HepG2 (cell line): ENCODE measurements around the gene JAG1. TPM values are rescaled to one million over a fixed set of nuclear protein-coding genes. Genes with fewer than 3 reads are reported as not detected.
A peak's percentile ranks its signal among the peaks of the same experiment; 100 is the strongest.

Experiments used
- ATAC-seq: fragments of 200-7000 bp; cut with Tn5 transposase; 3 replicates; pipeline ENCODE4 v1.9.1; 2020; ENCODE audit warnings: mild to moderate bottlenecking, moderate library complexity
- BruUV-seq: library from RNA; stranded (reverse); fragments of 400-500 nt; replicated peaks from 2 replicates; lab custom pipeline; 2021; lab: Mats Ljungman, UMichigan
- CTCF ChIA-PET: fragments of 300-600 bp; formaldehyde crosslinking; extraction: SDS; loops from one replicate; lab custom pipeline; 2021; ENCODE audit warnings: low total read pairs, inconsistent platforms, low intra/inter-chr PET ratio; lab: Yijun Ruan, JAX
- POLR2A ChIA-PET: fragments of 350-600 bp; sonication (Branson Sonifier 250); formaldehyde crosslinking; loops from one replicate; lab custom pipeline; 2020; ENCODE audit warnings: antibody characterized with exemption, inconsistent platforms; lab: Yijun Ruan, JAX
- DNase-seq: peaks from one replicate; pipeline ENCODE4 v3.0.0-alpha.2; 2015; ENCODE audit warnings: low spot score
- FAIRE-seq: peaks from 3 replicates; lab custom pipeline; 2011; peaks lifted over from hg19 to GRCh38; lab: Jason Lieb, UNC
- H2AFZ ChIP-seq: one replicate; pipeline ENCODE4 v1.6.1; 2011; ENCODE audit warnings: low read length, inconsistent platforms
- H3K27ac ChIP-seq: fragments of 300-600 bp; 3 replicates; pipeline ENCODE4 v1.8.0; 2011; ENCODE audit warnings: mixed run types, mild to moderate bottlenecking, mixed read lengths, low read length, inconsistent platforms; ENCODE audit not compliant: insufficient read depth; ENCODE audit errors: extremely low read length
- H3K27me3 ChIP-seq, 2 experiments: fragments of 200-600 bp in 1 of 2; 2 replicates in 1 of 2; 3 replicates in 1 of 2; pipeline versions ENCODE4 v1.6.0 to v1.8.0; 2011; ENCODE audit warnings: low read length in 2 of 2, mild to moderate bottlenecking in 2 of 2, moderate library complexity in 2 of 2, inconsistent platforms in 1 of 2; ENCODE audit not compliant: insufficient read depth in 2 of 2, control insufficient read depth in 1 of 2
- H3K36me3 ChIP-seq, 2 experiments: fragments of 200-600 bp in 1 of 2; replicated peaks in 1 of 2; 2 replicates in 1 of 2; 3 replicates in 1 of 2; pipeline versions ENCODE4 v1.5.1 to v1.8.0; 2011; ENCODE audit warnings: low read length in 2 of 2, inconsistent platforms in 1 of 2; ENCODE audit not compliant: insufficient read depth in 2 of 2, control insufficient read depth in 1 of 2
- H3K4me1 ChIP-seq: 2 replicates; pipeline ENCODE4 v1.5.1; 2012; ENCODE audit warnings: low read length, inconsistent platforms; ENCODE audit not compliant: insufficient read depth
- H3K4me2 ChIP-seq: 2 replicates; pipeline ENCODE4 v1.6.0; 2011; ENCODE audit warnings: low read depth, low read length, inconsistent platforms
- H3K4me3 ChIP-seq, 3 experiments: fragments of 200-600 bp in 1 of 3; sonication (generic), shearing (Covaris generic) in 1 of 3; replicated peaks in 1 of 3; 2 replicates each; pipeline ENCODE4 v1.5.1; 2011 to 2016; ENCODE audit warnings: low read length in 3 of 3, inconsistent platforms in 2 of 3, low read depth in 2 of 3, mild to moderate bottlenecking in 2 of 3, control low read depth in 1 of 3, mixed read lengths in 1 of 3; ENCODE audit not compliant: insufficient read depth in 1 of 3
- H3K79me2 ChIP-seq: one replicate; pipeline ENCODE4 v1.6.1; 2011; ENCODE audit warnings: low read length, inconsistent platforms; ENCODE audit not compliant: insufficient read depth
- H3K9ac ChIP-seq: 2 replicates; pipeline ENCODE4 v1.6.0; 2011; ENCODE audit warnings: mild to moderate bottlenecking, low read depth, low read length, inconsistent platforms; ENCODE audit not compliant: insufficient read depth
- H3K9me3 ChIP-seq: 2 replicates; pipeline ENCODE4 v1.5.1; 2012; ENCODE audit warnings: mild to moderate bottlenecking, low read length
- H4K20me1 ChIP-seq: 2 replicates; pipeline ENCODE4 v1.6.0; 2011; ENCODE audit warnings: inconsistent platforms, mild to moderate bottlenecking, low read length, moderate library complexity; ENCODE audit not compliant: insufficient read depth
- AGO2 ChIP-seq: fragments of 200-400 bp; formaldehyde crosslinking; optimal IDR thresholded peaks from 2 replicates; pipeline ENCODE3; 2017; ENCODE audit warnings: mild to moderate bottlenecking, low read depth, low read length, moderate library complexity
- ISX ChIP-seq: sonication (generic); formaldehyde crosslinking; conservative IDR thresholded peaks from 2 replicates; pipeline ENCODE4 v1.5.0; 2020; ENCODE audit warnings: missing genetic modification reagents
- KDM2A ChIP-seq: sonication (generic); formaldehyde crosslinking; IDR thresholded peaks from 2 replicates; pipeline ENCODE4 v1.4.0; 2020; ENCODE audit warnings: low read depth, missing genetic modification reagents, borderline replicate concordance
- POGZ ChIP-seq: sonication (generic); formaldehyde crosslinking; IDR thresholded peaks from 2 replicates; pipeline ENCODE4 v1.4.0; 2020; ENCODE audit warnings: mild to moderate bottlenecking, missing genetic modification reagents
- ZNF430 ChIP-seq: sonication (generic); formaldehyde crosslinking; IDR thresholded peaks from 2 replicates; pipeline ENCODE4 v1.9.0; 2021; ENCODE audit warnings: mild to moderate bottlenecking, missing genetic modification reagents
- WGBS: methylation state at CpG from one replicate; pipeline ENCODE4 v1.1.6; 2017; ENCODE audit warnings: low lambda C conversion rate; 5-methylcytosine and 5-hydroxymethylcytosine counted together
- in situ Hi-C: cut with HindIII; loops from 2 replicates; pipeline ENCODE4 v1.10.0; 2017; ENCODE audit warnings: low pct_unique_long_range_greater_than_20kb; ENCODE audit not compliant: extremely low pct_ligation_motif_present
- intact Hi-C: fragments of 100-400 bp; cut with micrococcal nuclease; formaldehyde crosslinking; loops from one replicate; pipeline ENCODE4 v1.10.0; 2022; ENCODE audit not compliant: unreplicated experiment
- polyA plus RNA-seq, 8 experiments: library from polyadenylated mRNA; depleted of rRNA in 3 of 8; stranded (reverse) in 7 of 8; unstranded in 1 of 8; fragments of >200 nt; fragmentation: Illumina TruSeq in 4 of 8; extraction: Trizol in 4 of 8; gene quantifications; 2 replicates each; pipeline versions ENCODE4 v1.2.1 to v1.2.3, GENCODE V29; 2011 to 2016; ENCODE audit warnings: low read depth in 4 of 8, missing spikeins in 1 of 8, mixed read lengths in 1 of 8; ENCODE audit not compliant: insufficient read depth in 1 of 8
- total RNA-seq, 5 experiments: library from RNA; depleted of rRNA; stranded (reverse); fragments of >200 nt; fragmentation: Illumina TruSeq; extraction: Trizol; gene quantifications; 2 replicates each; pipeline ENCODE4 v1.2.3, GENCODE V29; 2016; ENCODE audit warnings: low read depth in 1 of 5

JAG1 gene
- total and polyA plus RNA-seq, 2 of the 13 experiments (the other 11 are each of a cell fraction or from before 2014, with no cell fraction given), result 47.1 to 56.3 TPM

DNA sequence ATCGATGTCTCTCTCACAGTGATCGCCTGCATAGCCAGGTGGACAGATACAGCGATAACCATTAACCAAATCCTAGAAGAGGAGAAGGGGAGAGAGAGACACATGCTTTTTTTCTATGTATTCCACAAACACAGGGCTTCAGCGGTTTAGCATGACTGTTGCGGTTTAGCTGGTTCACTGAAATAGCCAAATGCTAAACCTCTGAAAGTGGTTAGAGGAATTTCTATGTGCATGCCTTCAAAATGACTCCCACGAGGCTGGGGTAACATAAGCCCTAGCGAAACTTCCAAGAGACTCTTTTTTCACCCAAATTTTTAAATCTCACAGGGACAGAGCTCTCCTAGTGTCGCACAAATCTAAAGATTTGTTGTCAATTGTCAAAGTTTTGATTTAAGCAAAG is 25.1 kb downstream of the JAG1 start:
- POLR2A ChIA-PET, result interaction anchor here (1.3 kb wide), 1 partner anchor 23 kb away, joined by 4 read pairs; no protein-coding TSS in a partner anchor

DNA sequence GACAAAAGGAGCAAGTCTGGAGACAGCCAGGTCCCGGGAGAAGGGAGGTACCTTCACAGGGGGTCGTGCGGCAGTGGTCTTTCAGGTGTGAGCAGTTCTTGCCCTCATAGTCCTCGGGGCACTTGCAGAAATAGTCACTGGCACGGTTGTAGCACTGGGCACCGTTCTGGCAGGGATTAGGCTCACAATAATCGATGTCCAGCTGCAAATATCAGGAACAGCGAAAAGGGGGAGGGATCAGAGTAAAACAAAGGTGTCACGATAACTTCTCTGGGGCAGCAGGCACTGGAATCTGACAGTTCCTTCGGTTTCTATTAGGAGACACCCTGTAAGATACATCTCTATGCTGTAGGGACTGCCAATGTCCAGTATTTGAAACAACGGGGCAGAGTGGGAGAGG is 25.9 kb downstream of the JAG1 start:
- H3K27ac ChIP-seq, result no peak overlapping the region
- POLR2A ChIA-PET, result no interaction called here

More for the DNA sequence above, 25.1 kb downstream of the JAG1 start:
- H3K79me2 ChIP-seq, result no peaks in the 10 kb centered on the region
- no peak overlapping the region for H3K27ac ChIP-seq
- TF ChIP-seq POGZ (CRISPR knock-in tag) (no peak), AGO2 (peak; percentile 45)
- TF ChIP-seq, all 625 proteins: peak for 1
- WGBS, result 97% methylated on average over 8 of the region's 8 CpGs
- Histone ChIP-seq H3K9ac (no peak overlapping the region), H3K4me1 (peaks cover 19% of the 10 kb centered on the region), H3K36me3 (peaks cover 86 to 95% of the 10 kb centered on the region in 2 experiments), H3K9me3 (no peaks in the 10 kb centered on the region), H3K4me3 (no peak overlapping the region), H2AFZ (no peak overlapping the region), H3K27me3 (no peaks in the 10 kb centered on the region), H3K4me2 (no peak overlapping the region), H4K20me1 (no peaks in the 10 kb centered on the region)
- intact Hi-C loops (no loop called here), in situ Hi-C loops (loop anchor here (10.0 kb wide), 1 partner anchor 214 kb away; the partner anchor contains the start of genes MKKS and SLX4IP)
- CTCF ChIA-PET, result no interaction called here
- no TSS peak for BruUV-seq
- ATAC-seq (no peak), FAIRE-seq (no peak), DNase-seq (no peak)

More for the DNA sequence above, 25.9 kb downstream of the JAG1 start:
- no peaks in the 10 kb centered on the region for H3K79me2 ChIP-seq
- no peak overlapping the region for H3K4me2 ChIP-seq
- no TSS peak for BruUV-seq
- no peak overlapping the region for H3K9ac ChIP-seq
- 97% methylated on average over 11 of the region's 11 CpGs for WGBS
- H2AFZ ChIP-seq, result no peak overlapping the region
- no peak overlapping the region for H3K4me3 ChIP-seq
- no peaks in the 10 kb centered on the region for H3K27me3 ChIP-seq
- CTCF ChIA-PET, result interaction anchor here (2.0 kb wide), 1 partner anchor 95 kb away, joined by 17 read pairs; no protein-coding TSS in a partner anchor
- ATAC-seq (no peak), FAIRE-seq (no peak), DNase-seq (no peak)
- TF ChIP-seq KDM2A (CRISPR knock-in tag) (0 out of 2 replicates have a peak, but pooled peaks have one; percentile 19), ZNF430 (no peak), ISX (no peak)
- in situ Hi-C loops, result loop anchor here (10.0 kb wide), 1 partner anchor 213 kb away; the partner anchor contains the start of genes MKKS and SLX4IP
- no peaks in the 10 kb centered on the region for H4K20me1 ChIP-seq
- H3K9me3 ChIP-seq, result no peaks in the 10 kb centered on the region
- peaks cover 11% of the 10 kb centered on the region for H3K4me1 ChIP-seq
- H3K36me3 ChIP-seq, result peaks cover 87 to 100% of the 10 kb centered on the region in 2 experiments
- intact Hi-C loops, result no loop called here
